GM21717 (cell line): ENCODE data around the gene METTL1.
"Not testable (repeated sequence)": the region's sequence is repeated elsewhere in the genome, so short reads cannot be mapped to it uniquely, and the experiment has no call there.

ENCODE experiments used
- ATAC-seq: cut with Tn5 transposase; IDR thresholded peaks from one replicate; pipeline ENCODE4 v1.9.1; 2021; ENCODE audit warnings: mild to moderate bottlenecking, moderate library complexity; ENCODE audit not compliant: unreplicated experiment

METTL1 gene

GRCh38 chr12:57726151-57726883 is 45.6 kb downstream of the METTL1 start:
- ATAC-seq, result no peak

- ATAC-seq, result no peak
These were observed 46.1 kb downstream of the METTL1 start for GRCh38 chr12:57725851-57726150.

GRCh38 chr12:57724936-57725740 is 46.8 kb downstream of the METTL1 start:
- no peak for ATAC-seq

DNA sequence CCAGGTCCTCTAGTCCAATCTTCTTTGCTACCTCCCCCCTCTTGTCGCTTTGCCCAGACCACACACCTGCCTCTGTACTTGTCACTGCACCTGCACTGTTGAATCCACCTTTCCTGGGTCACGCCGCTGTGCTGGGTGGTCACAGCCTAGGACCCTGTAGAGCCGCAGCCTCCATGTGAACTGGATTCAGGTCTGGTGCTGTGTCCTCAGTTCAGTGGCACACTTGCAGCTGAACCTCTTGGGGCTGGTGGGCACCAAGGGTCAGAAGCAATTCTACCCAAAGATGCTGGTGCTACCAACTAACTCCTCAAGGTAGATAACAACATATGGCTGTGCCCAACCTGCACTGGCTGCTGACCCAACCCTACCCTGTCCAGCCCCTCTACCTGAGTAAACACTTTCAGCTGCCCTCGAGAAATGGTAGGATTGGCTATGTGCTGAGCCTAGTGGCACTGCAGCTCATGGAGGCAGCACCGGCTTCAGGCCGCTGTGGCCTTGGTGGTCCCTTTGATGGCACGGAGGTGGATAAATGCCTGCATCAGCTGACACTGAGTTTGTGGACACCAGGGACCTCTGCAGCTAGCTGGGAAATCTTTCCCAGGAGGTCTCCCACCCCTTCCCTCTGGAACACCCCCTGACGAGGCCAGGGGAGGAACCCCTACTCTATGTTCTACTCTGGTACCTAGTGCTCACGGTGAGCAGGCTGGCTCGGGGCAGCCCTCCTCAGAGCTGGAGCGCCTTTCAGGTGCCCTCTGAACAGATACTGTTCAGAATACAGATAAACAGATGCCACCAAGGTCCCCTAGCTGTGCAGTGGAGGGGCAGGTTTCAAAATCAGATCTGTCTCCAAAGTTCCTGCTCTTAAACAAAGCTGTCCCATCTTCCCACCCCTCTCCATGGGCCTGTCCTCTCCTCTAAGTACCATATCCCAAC is 47.6 kb downstream of the METTL1 start:
- ATAC-seq, result no peak

DNA sequence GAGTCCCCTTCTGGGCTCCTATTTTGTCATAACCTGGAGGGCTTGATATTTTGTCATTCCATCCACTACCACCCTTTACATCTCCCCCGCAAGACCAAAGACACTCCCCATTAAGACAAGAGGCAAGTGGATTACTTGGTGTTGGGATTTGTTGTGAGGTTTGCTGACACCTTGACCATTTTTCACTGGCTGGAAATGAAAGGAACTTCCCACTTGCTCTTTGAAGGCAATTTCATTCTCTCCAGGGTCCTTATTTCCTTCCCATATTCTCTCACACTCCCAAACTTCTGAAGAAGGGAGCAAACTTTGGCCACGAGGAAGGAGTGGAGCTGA is 48.3 kb downstream of the METTL1 start:
- no peak for ATAC-seq

DNA sequence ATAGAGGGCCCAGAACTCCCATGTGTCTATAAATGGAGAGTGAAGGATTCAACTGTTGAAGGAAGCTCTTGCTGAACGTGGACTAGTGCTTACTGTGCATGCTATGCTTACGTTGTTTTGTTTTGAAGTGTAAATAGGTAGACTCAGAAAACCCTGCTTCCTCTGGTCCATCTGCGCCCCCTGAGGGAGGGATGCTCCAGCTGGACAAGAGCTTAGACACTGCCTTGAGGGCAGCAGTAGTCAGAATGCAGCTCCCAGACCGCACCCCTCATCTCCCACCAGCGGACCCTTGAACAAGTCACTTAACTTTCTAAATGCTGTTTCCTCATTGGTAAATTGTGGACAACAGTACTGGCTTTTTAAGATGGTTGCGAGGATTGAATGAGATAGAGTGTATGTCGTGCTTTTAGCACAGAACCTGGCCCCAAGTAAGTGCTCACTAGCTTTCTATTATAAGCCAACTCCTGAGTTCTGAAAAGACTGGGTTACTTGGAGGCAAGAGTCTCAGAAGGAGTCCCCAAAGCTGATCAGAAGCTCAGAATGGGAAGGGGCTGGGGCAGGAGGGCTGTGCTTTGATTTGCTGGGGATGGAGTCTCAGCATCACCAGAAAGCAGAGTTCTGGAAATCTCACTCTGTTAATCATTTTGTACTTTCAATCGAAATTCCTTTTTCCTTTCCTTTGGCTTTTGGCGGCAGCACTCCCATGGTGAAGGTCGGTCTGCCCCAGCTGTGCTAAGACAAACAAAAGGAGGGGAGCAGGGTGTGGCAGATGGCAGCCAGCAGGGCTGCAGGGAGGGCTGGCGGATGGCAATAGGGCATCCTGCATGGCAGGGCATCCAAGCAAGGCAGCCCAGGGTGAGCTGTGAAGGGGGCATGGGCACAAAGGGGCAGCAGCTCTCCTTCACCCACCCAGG is 48.9 kb downstream of the METTL1 start:
- no peak for ATAC-seq

DNA sequence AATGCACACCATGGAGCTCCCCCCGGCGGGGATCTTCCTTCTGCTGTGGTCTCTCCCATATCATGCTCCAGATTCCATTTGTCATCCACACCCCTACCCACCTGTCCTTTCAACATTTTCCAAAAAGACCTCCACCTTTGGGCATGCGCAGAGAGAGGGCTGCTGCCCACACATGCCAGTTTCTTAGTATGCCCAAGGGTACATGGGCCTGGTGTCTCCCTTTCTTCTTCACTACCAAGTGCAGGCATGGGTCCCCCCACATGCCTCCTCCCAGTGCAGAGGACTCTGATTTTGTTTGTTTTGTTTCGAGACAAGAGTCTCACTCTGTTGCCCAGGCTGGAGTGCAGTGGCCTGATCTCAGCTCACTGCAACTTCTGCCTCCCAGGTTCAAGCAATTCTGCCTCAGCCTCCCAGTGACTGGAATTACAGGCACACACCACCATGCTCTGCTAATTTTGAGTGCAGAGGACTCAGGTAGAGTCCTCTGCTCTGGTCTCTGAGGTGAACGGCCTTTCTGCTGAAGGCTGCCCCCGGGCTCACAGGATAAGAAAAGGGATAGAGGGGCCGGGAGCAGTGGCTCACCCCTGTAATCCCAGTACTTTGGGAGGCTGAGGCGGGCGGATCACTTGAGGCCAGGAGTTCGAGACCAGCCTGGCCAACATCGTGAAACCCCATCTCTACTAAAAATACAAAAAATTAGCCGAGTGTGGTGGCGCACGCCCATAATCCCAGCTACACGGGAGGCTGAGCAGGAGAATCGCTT is 49.9 kb downstream of the METTL1 start:
- not testable (repeated sequence) for ATAC-seq

DNA sequence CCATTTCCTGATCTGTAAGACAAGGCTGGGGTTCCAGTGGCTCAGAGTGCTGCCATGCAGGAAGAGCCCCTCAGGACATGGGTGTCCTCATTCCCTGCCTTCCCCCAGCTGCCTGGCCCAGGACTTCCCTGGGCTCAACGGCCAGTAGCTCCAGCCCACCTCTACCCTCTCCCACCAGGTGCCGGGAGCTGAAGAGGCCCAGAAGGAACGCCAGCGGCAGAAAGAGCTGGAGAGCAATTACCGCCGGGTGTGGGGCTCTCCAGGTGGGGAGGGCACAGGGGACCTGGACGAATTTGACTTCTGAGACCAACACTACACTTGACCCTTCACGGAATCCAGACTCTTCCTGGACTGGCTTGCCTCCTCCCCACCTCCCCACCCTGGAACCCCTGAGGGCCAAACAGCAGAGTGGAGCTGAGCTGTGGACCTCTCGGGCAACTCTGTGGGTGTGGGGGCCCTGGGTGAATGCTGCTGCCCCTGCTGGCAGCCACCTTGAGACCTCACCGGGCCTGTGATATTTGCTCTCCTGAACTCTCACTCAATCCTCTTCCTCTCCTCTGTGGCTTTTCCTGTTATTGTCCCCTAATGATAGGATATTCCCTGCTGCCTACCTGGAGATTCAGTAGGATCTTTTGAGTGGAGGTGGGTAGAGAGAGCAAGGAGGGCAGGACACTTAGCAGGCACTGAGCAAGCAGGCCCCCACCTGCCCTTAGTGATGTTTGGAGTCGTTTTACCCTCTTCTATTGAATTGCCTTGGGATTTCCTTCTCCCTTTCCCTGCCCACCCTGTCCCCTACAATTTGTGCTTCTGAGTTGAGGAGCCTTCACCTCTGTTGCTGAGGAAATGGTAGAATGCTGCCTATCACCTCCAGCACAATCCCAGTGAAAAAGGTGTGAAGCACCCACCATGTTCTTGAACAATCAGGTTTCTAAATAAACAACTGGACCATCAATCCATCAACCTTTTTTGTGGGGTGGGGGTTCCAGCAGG is 51.0 kb downstream of the METTL1 start:
- no peak for ATAC-seq

- no peak for ATAC-seq
These were observed 51.9 kb downstream of the METTL1 start for GRCh38 chr12:57719777-57720605.

DNA sequence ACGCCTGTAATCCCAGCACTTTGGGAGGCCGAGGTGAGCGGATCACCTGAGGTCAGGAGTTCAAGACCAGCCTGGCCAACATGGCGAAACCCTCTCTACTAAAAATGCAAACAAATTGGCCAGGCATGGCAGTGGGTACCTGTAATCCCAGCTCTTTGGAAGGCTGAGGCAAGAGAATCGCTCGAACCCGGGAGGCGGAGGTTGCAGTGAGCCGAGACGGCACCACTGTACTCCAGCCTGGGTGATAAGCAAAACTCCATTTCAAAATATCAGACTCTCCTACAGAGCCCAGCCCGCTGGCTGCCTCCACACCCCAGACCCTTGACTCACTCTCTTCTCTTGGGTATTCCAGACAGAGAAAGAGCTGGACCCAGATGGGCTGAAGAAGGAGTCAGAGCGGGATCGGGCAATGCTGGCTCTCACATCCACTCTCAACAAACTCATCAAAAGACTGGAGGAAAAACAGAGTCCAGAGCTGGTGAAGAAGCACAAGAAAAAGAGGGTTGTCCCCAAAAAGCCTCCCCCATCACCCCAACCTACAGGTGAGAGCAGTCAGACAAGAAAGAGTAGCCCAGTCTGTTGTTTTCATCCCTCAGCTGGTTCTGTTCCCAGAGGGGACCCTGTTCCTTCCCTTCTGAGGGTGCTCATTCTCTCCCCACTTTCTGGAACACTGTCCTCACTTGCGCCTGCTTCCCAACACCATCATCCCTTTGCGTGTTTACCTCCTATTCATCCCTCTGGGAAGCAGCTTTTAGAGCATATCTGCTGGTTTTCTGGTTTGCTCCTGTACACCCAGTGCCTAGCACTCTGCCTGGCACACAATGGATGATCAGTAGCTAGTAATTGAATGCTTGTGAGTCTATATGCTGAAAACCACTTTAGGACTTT is 53.0 kb downstream of the METTL1 start:
- no peak for ATAC-seq
